HG02870 (cell line): ENCODE measurements around the gene NEURL1B.

Experiments used
- ATAC-seq: cut with Tn5 transposase; IDR thresholded peaks from one replicate; pipeline ENCODE4 v1.9.1; 2021; ENCODE audit warnings: mild to moderate bottlenecking, moderate library complexity; ENCODE audit not compliant: unreplicated experiment

The NEURL1B gene

GRCh38 chr5:172608773-172609172, 32.3 kb upstream of the NEURL1B start:
- ATAC-seq, result no peak

GRCh38 chr5:172610643-172611042, 30.4 kb upstream of the NEURL1B start:
- no peak for ATAC-seq

- ATAC-seq, result no peak
Measured at GRCh38 chr5:172611913-172612312, 29.1 kb upstream of the NEURL1B start.

GRCh38 chr5:172612771-172613170, 28.3 kb upstream of the NEURL1B start:
- ATAC-seq, result no peak

GRCh38 chr5:172616136-172616535, 24.9 kb upstream of the NEURL1B start:
- no peak for ATAC-seq

- no peak for ATAC-seq
Measured at GRCh38 chr5:172616730-172617129, 24.3 kb upstream of the NEURL1B start.

GRCh38 chr5:172617817-172618216, 23.2 kb upstream of the NEURL1B start:
- no peak for ATAC-seq

- ATAC-seq, result no peak
Measured at GRCh38 chr5:172618574-172619365, 22.3 kb upstream of the NEURL1B start.

- no peak for ATAC-seq
Measured at GRCh38 chr5:172620506-172620905, 20.6 kb upstream of the NEURL1B start.

- ATAC-seq, result no peak
Measured at GRCh38 chr5:172622091-172623046, 18.7 kb upstream of the NEURL1B start.

- ATAC-seq, result no peak
Measured at GRCh38 chr5:172623313-172623980, 17.6 kb upstream of the NEURL1B start.

- ATAC-seq, result no peak
Measured at GRCh38 chr5:172624083-172624995, 16.7 kb upstream of the NEURL1B start.

GRCh38 chr5:172624996-172625964, 15.8 kb upstream of the NEURL1B start:
- ATAC-seq, result no peak

GRCh38 chr5:172626031-172626581, 15.0 kb upstream of the NEURL1B start:
- ATAC-seq, result no peak

GRCh38 chr5:172630082-172630481, 11.0 kb upstream of the NEURL1B start:
- ATAC-seq, result no peak

GRCh38 chr5:172630482-172630881, 10.6 kb upstream of the NEURL1B start:
- ATAC-seq, result no peak

- ATAC-seq, result no peak
Measured at GRCh38 chr5:172630986-172631385, 10.1 kb upstream of the NEURL1B start.

- no peak for ATAC-seq
Measured at GRCh38 chr5:172632346-172633092, 8.5 kb upstream of the NEURL1B start.
